CD4-positive, alpha-beta memory T cell (primary cell): Measurements from ENCODE around the gene SFTPB. TPM values are rescaled to one million over a fixed set of nuclear protein-coding genes. Genes with fewer than 3 reads are reported as not detected.
A peak's percentile ranks its signal among the peaks of the same experiment; 100 is the strongest.
"Not testable (repeated sequence)": the region's sequence is repeated elsewhere in the genome, so short reads cannot be mapped to it uniquely, and the experiment has no call there.

Source experiments
- CTCF ChIA-PET: fragments of 350-600 bp; sonication (Branson Sonifier 250); formaldehyde crosslinking; loops from one replicate; lab custom pipeline; 2021; ENCODE audit warnings: inconsistent platforms; ENCODE audit not compliant: partially characterized antibody; lab: Charles Lee
- POLR2A ChIA-PET: fragments of 350-600 bp; sonication (Branson Sonifier 250); formaldehyde crosslinking; loops from one replicate; lab custom pipeline; 2021; ENCODE audit not compliant: partially characterized antibody; lab: Charles Lee
- DNase-seq, 5 donors: peaks; one replicate each; pipeline versions ENCODE4 v3.0.0 to v3.0.0-alpha.2; 2020 to 2022; ENCODE audit warnings: mixed read lengths in 1 of 5
- H3K27ac ChIP-seq: one replicate; pipeline ENCODE4 v1.7.0; 2013; ENCODE audit warnings: low read depth, low read length
- H3K27me3 ChIP-seq: 2 replicates; pipeline ENCODE4 v1.7.0; 2013; ENCODE audit warnings: mild to moderate bottlenecking, low read length, moderate library complexity; ENCODE audit not compliant: insufficient read depth
- H3K36me3 ChIP-seq: 2 replicates; pipeline ENCODE4 v1.7.0; 2013; ENCODE audit warnings: mild to moderate bottlenecking, low read length, moderate library complexity; ENCODE audit not compliant: insufficient read depth
- H3K4me1 ChIP-seq: 2 replicates; pipeline ENCODE4 v1.7.0; 2013; ENCODE audit warnings: mild to moderate bottlenecking, low read length, moderate library complexity; ENCODE audit not compliant: insufficient read depth
- H3K4me3 ChIP-seq, 2 donors: one replicate each; pipeline ENCODE4 v1.7.0; 2013; ENCODE audit warnings: low read length in 2 of 2, mild to moderate bottlenecking in 1 of 2
- H3K9me3 ChIP-seq, 2 donors: one replicate each; pipeline ENCODE4 v1.7.0; 2013; ENCODE audit warnings: low read length in 2 of 2, control low read depth in 1 of 2; ENCODE audit not compliant: control insufficient read depth in 1 of 2
- H3K27ac Mint-ChIP-seq, 7 donors: one replicate each; pipeline ENCODE4 v1.8.0; 2020 to 2021; ENCODE audit warnings: mixed read lengths in 7 of 7, mild to moderate bottlenecking in 6 of 7, inconsistent platforms in 3 of 7, moderate library complexity in 3 of 7
- H3K27me3 Mint-ChIP-seq, 2 donors: one replicate each; pipeline ENCODE4 v1.8.0; 2020 to 2021; ENCODE audit warnings: mixed read lengths in 2 of 2
- H3K36me3 Mint-ChIP-seq, 2 donors: one replicate each; pipeline ENCODE4 v1.8.0; 2020 to 2021; ENCODE audit warnings: mixed read lengths in 2 of 2, inconsistent platforms in 1 of 2, mild to moderate bottlenecking in 1 of 2
- H3K4me1 Mint-ChIP-seq, 4 donors: one replicate each; pipeline ENCODE4 v1.8.0; 2020 to 2021; ENCODE audit warnings: mixed read lengths in 4 of 4, mild to moderate bottlenecking in 1 of 4
- H3K4me3 Mint-ChIP-seq, 8 donors: one replicate each; pipeline ENCODE4 v1.8.0; 2020 to 2021; ENCODE audit warnings: mixed read lengths in 8 of 8, mild to moderate bottlenecking in 7 of 8, moderate library complexity in 6 of 8, inconsistent platforms in 3 of 8
- H3K9me3 Mint-ChIP-seq, 8 donors: one replicate each; pipeline ENCODE4 v1.8.0; 2020 to 2021; ENCODE audit warnings: mixed read lengths in 8 of 8, mild to moderate bottlenecking in 5 of 8, inconsistent platforms in 3 of 8, moderate library complexity in 1 of 8
- intact Hi-C: fragments of 100-400 bp; cut with micrococcal nuclease; formaldehyde crosslinking; loops from one replicate; pipeline ENCODE4 v1.15.1; 2023
- polyA plus RNA-seq, 2 donors: library from polyadenylated mRNA; unstranded; fragments of 300-500 nt; fragmentation: Illumina TruSeq; gene quantifications; one replicate each; pipeline ENCODE4 v1.2.3, GENCODE V29; 2021
- total RNA-seq, 2 experiments: library from RNA; stranded (reverse); gene quantifications; one replicate each; pipeline ENCODE4 v1.2.3, GENCODE V29; 2021

Gene SFTPB
- total and polyA plus RNA-seq, 4 experiments from 2014 or later = not detected

- ChIA-PET CTCF (interaction anchor here (1.0 kb wide), 1 partner anchor 408 kb away, joined by 3 read pairs; no protein-coding TSS in a partner anchor), POLR2A (no interaction called here)
- no peaks in the 10 kb centered on the region for H3K36me3 ChIP-seq
- no peak overlapping the region for H3K4me3 ChIP-seq
- H3K36me3 Mint-ChIP-seq = no peaks in the 10 kb centered on the region
- H3K4me3 Mint-ChIP-seq = no peak overlapping the region
- no peaks in the 10 kb centered on the region for H3K9me3 ChIP-seq
- intact Hi-C loops = no loop called here
- no peak for DNase-seq
- no peaks in the 10 kb centered on the region for H3K27me3 Mint-ChIP-seq
- H3K27ac ChIP-seq = no peak overlapping the region
- H3K4me1 Mint-ChIP-seq = peaks cover 0 to 1% (median 0%) of the 10 kb centered on the region in 4 donors
- no peak overlapping the region for H3K27ac Mint-ChIP-seq
- H3K9me3 Mint-ChIP-seq = no peaks in the 10 kb centered on the region
- H3K27me3 ChIP-seq = no peaks in the 10 kb centered on the region
- no peaks in the 10 kb centered on the region for H3K4me1 ChIP-seq
Measured at GRCh38 chr2:85672456-85672855, 4.5 kb upstream of the SFTPB start.

- H3K9me3 ChIP-seq, H3K4me1 ChIP-seq, H3K27me3 ChIP-seq, H3K9me3 Mint-ChIP-seq, H3K27ac Mint-ChIP-seq, intact Hi-C loops, H3K36me3 Mint-ChIP-seq, H3K4me1 Mint-ChIP-seq, H3K4me3 ChIP-seq, H3K27me3 Mint-ChIP-seq, CTCF ChIA-PET, H3K36me3 ChIP-seq, DNase-seq, H3K27ac ChIP-seq, POLR2A ChIA-PET: not testable (repeated sequence)
- H3K4me3 Mint-ChIP-seq = peak overlapping the region in 1 of 8 donors; percentile 49
Measured at GRCh38 chr2:85670416-85670815, 2.4 kb upstream of the SFTPB start.

- no peaks in the 10 kb centered on the region for H3K9me3 ChIP-seq
- Mint-ChIP-seq H3K9me3 (no peaks in the 10 kb centered on the region), H3K4me3 (no peak overlapping the region), H3K27ac (no peak overlapping the region), H3K36me3 (no peaks in the 10 kb centered on the region), H3K4me1 (peaks cover 0 to 1% (median 0%) of the 10 kb centered on the region in 4 donors), H3K27me3 (no peaks in the 10 kb centered on the region)
- CTCF ChIA-PET = no interaction called here
- H3K4me3 ChIP-seq = no peak overlapping the region
- H3K4me1 ChIP-seq = no peaks in the 10 kb centered on the region
- H3K27ac ChIP-seq = no peak overlapping the region
- POLR2A ChIA-PET = no interaction called here
- DNase-seq = no peak
- H3K36me3 ChIP-seq = no peaks in the 10 kb centered on the region
- intact Hi-C loops = no loop called here
- H3K27me3 ChIP-seq = no peaks in the 10 kb centered on the region
Measured at GRCh38 chr2:85669549-85669948, 1.6 kb upstream of the SFTPB start.

- no peaks in the 10 kb centered on the region for H3K9me3 Mint-ChIP-seq
- H3K27ac Mint-ChIP-seq = no peak overlapping the region
- H3K36me3 Mint-ChIP-seq = no peaks in the 10 kb centered on the region
- H3K36me3 ChIP-seq = no peaks in the 10 kb centered on the region
- no peaks in the 10 kb centered on the region for H3K4me1 ChIP-seq
- H3K4me3 Mint-ChIP-seq = no peak overlapping the region
- H3K27me3 Mint-ChIP-seq = no peaks in the 10 kb centered on the region
- no peaks in the 10 kb centered on the region for H3K27me3 ChIP-seq
- H3K9me3 ChIP-seq = no peaks in the 10 kb centered on the region
- intact Hi-C loops = no loop called here
- no peak overlapping the region for H3K4me3 ChIP-seq
- no peak overlapping the region for H3K27ac ChIP-seq
- ChIA-PET POLR2A (no interaction called here), CTCF (no interaction called here)
- DNase-seq = no peak
- H3K4me1 Mint-ChIP-seq = peaks cover 0 to 1% (median 0%) of the 10 kb centered on the region in 4 donors
Measured at GRCh38 chr2:85668857-85669142, 801 bp upstream of the SFTPB start.

GRCh38 chr2:85667561-85668008 is 414 bp downstream of the SFTPB start:
- intact Hi-C loops = no loop called here
- POLR2A ChIA-PET = no interaction called here

GRCh38 chr2:85666435-85667316 is 1.3 kb downstream of the SFTPB start:
- Mint-ChIP-seq H3K9me3 (no peaks in the 10 kb centered on the region), H3K4me3 (no peak overlapping the region), H3K27ac (peak overlapping the region in 1 of 7 donors; percentile 36), H3K27me3 (no peaks in the 10 kb centered on the region), H3K4me1 (no peaks in the 10 kb centered on the region), H3K36me3 (no peaks in the 10 kb centered on the region)
- ChIA-PET CTCF (no interaction called here), POLR2A (no interaction called here)
- H3K4me3 ChIP-seq = no peak overlapping the region
- no peaks in the 10 kb centered on the region for H3K27me3 ChIP-seq
- no peaks in the 10 kb centered on the region for H3K9me3 ChIP-seq
- H3K36me3 ChIP-seq = no peaks in the 10 kb centered on the region
- H3K27ac ChIP-seq = no peak overlapping the region
- H3K4me1 ChIP-seq = no peaks in the 10 kb centered on the region
- DNase-seq = no peak
- intact Hi-C loops = no loop called here

More at GRCh38 chr2:85667561-85668008, 414 bp downstream of the SFTPB start:
- Histone ChIP-seq H3K9me3 (no peaks in the 10 kb centered on the region), H3K4me1 (no peaks in the 10 kb centered on the region), H3K27ac (no peak overlapping the region), H3K27me3 (no peaks in the 10 kb centered on the region), H3K36me3 (no peaks in the 10 kb centered on the region), H3K4me3 (no peak overlapping the region)
- Mint-ChIP-seq H3K4me3 (no peak overlapping the region), H3K27me3 (no peaks in the 10 kb centered on the region), H3K36me3 (no peaks in the 10 kb centered on the region), H3K4me1 (peaks cover 0 to 1% (median 0%) of the 10 kb centered on the region in 4 donors), H3K27ac (no peak overlapping the region), H3K9me3 (no peaks in the 10 kb centered on the region)
- CTCF ChIA-PET = no interaction called here
- no peak for DNase-seq

- H3K27ac ChIP-seq = no peak overlapping the region
- Mint-ChIP-seq H3K4me3 (no peak overlapping the region), H3K9me3 (no peaks in the 10 kb centered on the region), H3K27ac (no peak overlapping the region), H3K27me3 (no peaks in the 10 kb centered on the region), H3K4me1 (no peaks in the 10 kb centered on the region), H3K36me3 (no peaks in the 10 kb centered on the region)
- no peaks in the 10 kb centered on the region for H3K36me3 ChIP-seq
- no peaks in the 10 kb centered on the region for H3K9me3 ChIP-seq
- ChIA-PET POLR2A (no interaction called here), CTCF (no interaction called here)
- H3K27me3 ChIP-seq = no peaks in the 10 kb centered on the region
- DNase-seq = no peak
- H3K4me3 ChIP-seq = no peak overlapping the region
- intact Hi-C loops = no loop called here
- no peaks in the 10 kb centered on the region for H3K4me1 ChIP-seq
Measured at GRCh38 chr2:85666016-85666415, 2.0 kb downstream of the SFTPB start.
